Muscle layer of duodenum (tissue), 2 donors: ENCODE results near the gene CCDC197.

Experiments
- H3K27ac ChIP-seq: one replicate; pipeline ENCODE4 v1.7.0; 2013; ENCODE audit warnings: mild to moderate bottlenecking, low read length
- H3K27me3 ChIP-seq: one replicate; pipeline ENCODE4 v1.7.0; 2013; ENCODE audit warnings: low read depth, mild to moderate bottlenecking, control low read depth, low read length
- H3K36me3 ChIP-seq, 2 donors: one replicate each; pipeline ENCODE4 v1.7.0; 2013; ENCODE audit warnings: low read length in 2 of 2, control low read depth in 1 of 2, mild to moderate bottlenecking in 1 of 2; ENCODE audit not compliant: insufficient read depth in 2 of 2, control insufficient read depth in 1 of 2
- H3K4me1 ChIP-seq, 2 donors: one replicate each; pipeline ENCODE4 v1.7.0; 2013; ENCODE audit warnings: low read length in 2 of 2, mild to moderate bottlenecking in 2 of 2, control low read depth in 1 of 2, moderate library complexity in 1 of 2; ENCODE audit not compliant: insufficient read depth in 2 of 2, control insufficient read depth in 1 of 2
- H3K4me3 ChIP-seq, 2 donors: one replicate each; pipeline ENCODE4 v1.7.0; 2013; ENCODE audit warnings: low read length in 2 of 2, low read depth in 1 of 2, mild to moderate bottlenecking in 1 of 2
- H3K9me3 ChIP-seq, 2 donors: one replicate each; pipeline ENCODE4 v1.7.0; 2013; ENCODE audit warnings: low read length in 2 of 2, control low read depth in 1 of 2, mild to moderate bottlenecking in 1 of 2; ENCODE audit not compliant: control insufficient read depth in 1 of 2
- donor health status: healthy.

The CCDC197 gene

GRCh38 chr14:93997082-93997481 lies at the start of gene CCDC197:
Gene CCDC197 (plus strand): TSS chr14:93997301. CDS start chr14:93998132, 831 bp downstream.
- Histone ChIP-seq H3K36me3 (no peaks in the 10 kb centered on the region), H3K27me3 (no peaks in the 10 kb centered on the region), H3K27ac (no peak within 1 kb of the TSS), H3K4me3 (no peak within 1 kb of the TSS), H3K4me1 (peaks cover 0 to 16% of the 10 kb centered on the region in 2 donors), H3K9me3 (no peaks in the 10 kb centered on the region)

GRCh38 chr14:93949511-93950075 lies 47.5 kb upstream of the CCDC197 start:
- Histone ChIP-seq H3K9me3 (no peaks in the 10 kb centered on the region), H3K27ac (no peak overlapping the region), H3K4me3 (no peak overlapping the region), H3K27me3 (no peaks in the 10 kb centered on the region), H3K4me1 (peaks cover 0 to 31% of the 10 kb centered on the region in 2 donors), H3K36me3 (peaks cover 11 to 15% of the 10 kb centered on the region in 2 donors)

- H3K4me1 ChIP-seq: peaks cover 0 to 39% of the 10 kb centered on the region in 2 donors
- H3K27me3 ChIP-seq: no peaks in the 10 kb centered on the region
- H3K9me3 ChIP-seq: no peaks in the 10 kb centered on the region
- no peak overlapping the region for H3K27ac ChIP-seq
- H3K4me3 ChIP-seq: no peak overlapping the region
- peaks cover 11 to 15% of the 10 kb centered on the region in 2 donors for H3K36me3 ChIP-seq
These were observed 46.0 kb upstream of the CCDC197 start for GRCh38 chr14:93950948-93951634.

- H3K27me3 ChIP-seq: no peaks in the 10 kb centered on the region
- no peak overlapping the region for H3K4me3 ChIP-seq
- H3K36me3 ChIP-seq: peaks cover 3 to 12% of the 10 kb centered on the region in 2 donors
- H3K9me3 ChIP-seq: no peaks in the 10 kb centered on the region
- H3K4me1 ChIP-seq: peaks cover 0 to 47% of the 10 kb centered on the region in 2 donors
- no peak overlapping the region for H3K27ac ChIP-seq
These were observed 45.2 kb upstream of the CCDC197 start for GRCh38 chr14:93951635-93952540.

- Histone ChIP-seq H3K4me1 (peaks cover 5 to 53% of the 10 kb centered on the region in 2 donors), H3K27ac (no peak overlapping the region), H3K9me3 (no peaks in the 10 kb centered on the region), H3K4me3 (no peak overlapping the region), H3K36me3 (peaks cover 0 to 6% of the 10 kb centered on the region in 2 donors), H3K27me3 (no peaks in the 10 kb centered on the region)
These were observed 44.3 kb upstream of the CCDC197 start for GRCh38 chr14:93952829-93953228.

GRCh38 chr14:93953263-93953662 lies 43.8 kb upstream of the CCDC197 start:
- no peaks in the 10 kb centered on the region for H3K27me3 ChIP-seq
- H3K9me3 ChIP-seq: no peaks in the 10 kb centered on the region
- peaks cover 0 to 6% of the 10 kb centered on the region in 2 donors for H3K36me3 ChIP-seq
- H3K4me3 ChIP-seq: no peak overlapping the region
- H3K27ac ChIP-seq: no peak overlapping the region
- peaks cover 9 to 57% of the 10 kb centered on the region in 2 donors for H3K4me1 ChIP-seq

GRCh38 chr14:93953739-93954515 lies 43.2 kb upstream of the CCDC197 start:
- peaks cover 0 to 9% of the 10 kb centered on the region in 2 donors for H3K36me3 ChIP-seq
- H3K9me3 ChIP-seq: no peaks in the 10 kb centered on the region
- no peak overlapping the region for H3K27ac ChIP-seq
- H3K4me1 ChIP-seq: peaks cover 13 to 64% of the 10 kb centered on the region in 2 donors
- H3K27me3 ChIP-seq: no peaks in the 10 kb centered on the region
- H3K4me3 ChIP-seq: no peak overlapping the region

- Histone ChIP-seq H3K36me3 (peaks cover 0 to 9% of the 10 kb centered on the region in 2 donors), H3K9me3 (no peaks in the 10 kb centered on the region), H3K4me1 (peaks cover 15 to 69% of the 10 kb centered on the region in 2 donors), H3K4me3 (no peak overlapping the region), H3K27me3 (no peaks in the 10 kb centered on the region), H3K27ac (no peak overlapping the region)
These were observed 42.6 kb upstream of the CCDC197 start for GRCh38 chr14:93954516-93954830.

GRCh38 chr14:93954900-93955849 lies 41.9 kb upstream of the CCDC197 start:
- H3K4me1 ChIP-seq: peaks cover 15 to 74% of the 10 kb centered on the region in 2 donors
- no peaks in the 10 kb centered on the region for H3K27me3 ChIP-seq
- H3K9me3 ChIP-seq: no peaks in the 10 kb centered on the region
- peak overlapping the region; percentile 52 for H3K27ac ChIP-seq
- peaks cover 0 to 5% of the 10 kb centered on the region in 2 donors for H3K36me3 ChIP-seq
- peak overlapping the region; percentile 16 to 42 for H3K4me3 ChIP-seq

GRCh38 chr14:93955850-93956481 lies 41.1 kb upstream of the CCDC197 start:
- no peaks in the 10 kb centered on the region for H3K9me3 ChIP-seq
- H3K27ac ChIP-seq: peak overlapping the region; percentile 52
- peaks cover 0 to 2% of the 10 kb centered on the region in 2 donors for H3K36me3 ChIP-seq
- peaks cover 15 to 74% of the 10 kb centered on the region in 2 donors for H3K4me1 ChIP-seq
- no peaks in the 10 kb centered on the region for H3K27me3 ChIP-seq
- peak overlapping the region; percentile 16 to 42 for H3K4me3 ChIP-seq
